K562 treated with DMSO at 1 percent for 12 hours (cell line): Measurements from ENCODE around the gene MTIF2. TPM values are rescaled to one million over a fixed set of nuclear protein-coding genes. Genes with fewer than 3 reads are reported as not detected.

ENCODE experiments used
- total RNA-seq: library from RNA; unstranded; fragments of 300-600 nt; gene quantifications from 2 replicates; pipeline ENCODE4 v1.2.3, GENCODE V29; 2022; ENCODE audit not compliant: insufficient read depth

The MTIF2 gene
- 23.5 and 46.9 TPM in 2 replicates for total RNA-seq

GRCh38 chr2:55268907-55269644 lies at the start of gene MTIF2:
MTIF2 (minus strand) TSS chr2:55269231; CDS start chr2:55263858, 5,373 bp downstream.

GRCh38 chr2:55232084-55232862 lies 36.8 kb downstream of the MTIF2 start, which contains the start of the genes CLHC1 and RPS27A:
CLHC1 (minus strand) TSS chr2:55232293; CDS start chr2:55222411, 9,882 bp downstream.
RPS27A (plus strand) TSS chr2:55232688; CDS start chr2:55232825, 137 bp downstream.

Other genes starting within 250 kb of the MTIF2 start
- gene RTN4, start 218.8 kb downstream of the MTIF2 start, total RNA-seq, result 176 and 308 TPM in 2 replicates
- 1.6 TPM in 1 of 2 replicates, not detected in the other for gene CLHC1, start 36.9 kb downstream of the MTIF2 start, total RNA-seq
- 1,483 and 2,072 TPM in 2 replicates for gene RPS27A, start 36.5 kb downstream of the MTIF2 start, total RNA-seq
- 14.3 and 39.8 TPM in 2 replicates for gene CCDC88A, start 150.6 kb upstream of the MTIF2 start, total RNA-seq